Activated naive CD8-positive, alpha-beta T cell treated with anti-CD3 and anti-CD28 coated beads, Interleukin-2, amount 10 ng/mL, durations not matched to agents 7 days and 5 days (primary cell): ENCODE measurements around the gene ALG10. TPM values are rescaled to one million over a fixed set of nuclear protein-coding genes. Genes with fewer than 3 reads are reported as not detected.
A peak's percentile ranks its signal among the peaks of the same experiment; 100 is the strongest.
"Not testable (repeated sequence)": the region's sequence is repeated elsewhere in the genome, so short reads cannot be mapped to it uniquely, and the experiment has no call there.

Source experiments
- ATAC-seq: fragments of 150-1000 bp; cut with Tn5 transposase; one replicate; pipeline ENCODE4 v1.10.0; 2021; ENCODE audit warnings: low read depth, moderate library complexity
- POLR2A ChIA-PET: fragments of 350-600 bp; sonication (Branson Sonifier 250); formaldehyde crosslinking; loops from one replicate; lab custom pipeline; 2021; ENCODE audit warnings: antibody characterized with exemption; lab: Charles Lee
- DNase-seq: peaks from one replicate; pipeline ENCODE4 v3.0.0; 2021
- H3K27ac Mint-ChIP-seq: one replicate; pipeline ENCODE4 v1.8.0; 2022; ENCODE audit warnings: mild to moderate bottlenecking, mixed read lengths
- H3K27me3 Mint-ChIP-seq: one replicate; pipeline ENCODE4 v1.8.0; 2022; ENCODE audit warnings: mild to moderate bottlenecking, moderate library complexity, mixed read lengths
- H3K36me3 Mint-ChIP-seq: one replicate; pipeline ENCODE4 v1.8.0; 2021; ENCODE audit warnings: mild to moderate bottlenecking, mixed read lengths
- H3K4me1 Mint-ChIP-seq: one replicate; pipeline ENCODE4 v1.8.0; 2021; ENCODE audit warnings: mixed read lengths
- H3K4me3 Mint-ChIP-seq: one replicate; pipeline ENCODE4 v1.8.0; 2022; ENCODE audit warnings: mild to moderate bottlenecking, moderate library complexity, mixed read lengths
- H3K9me3 Mint-ChIP-seq: one replicate; pipeline ENCODE4 v1.8.0; 2021; ENCODE audit warnings: mixed read lengths
- total RNA-seq, 2 experiments: library from RNA; stranded (reverse); gene quantifications; one replicate each; pipeline ENCODE4 v1.2.3, GENCODE V29; 2021

The ALG10 gene
- total RNA-seq, 2 experiments from 2014 or later: 20.1 to 22.3 TPM

DNA sequence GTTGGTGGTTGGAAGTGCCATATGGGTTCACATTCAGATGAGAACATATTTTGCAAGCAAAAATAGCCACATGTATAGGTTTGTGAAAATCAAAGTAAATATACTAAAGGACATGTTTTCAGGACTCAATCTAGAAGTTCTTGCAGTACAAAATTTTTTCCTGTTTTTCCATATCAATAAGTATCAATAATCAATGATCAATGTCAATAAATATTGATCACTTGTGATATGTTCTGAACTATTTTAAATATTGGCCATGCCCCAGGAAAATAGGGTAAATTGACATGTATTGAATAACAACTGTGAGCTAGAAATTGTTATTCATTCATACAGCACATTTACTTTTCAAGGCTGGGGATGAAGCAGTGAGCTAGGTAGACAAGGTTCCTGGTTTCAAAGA is 24.3 kb downstream of the ALG10 start:
- no peak for ATAC-seq
- H3K4me3 Mint-ChIP-seq: no peak overlapping the region
- no peaks in the 10 kb centered on the region for H3K27me3 Mint-ChIP-seq
- H3K9me3 Mint-ChIP-seq: peaks cover 4% of the 10 kb centered on the region
- H3K36me3 Mint-ChIP-seq: no peaks in the 10 kb centered on the region
- no peak overlapping the region for H3K27ac Mint-ChIP-seq
- POLR2A ChIA-PET: no interaction called here
- no peak for DNase-seq
- no peaks in the 10 kb centered on the region for H3K4me1 Mint-ChIP-seq

DNA sequence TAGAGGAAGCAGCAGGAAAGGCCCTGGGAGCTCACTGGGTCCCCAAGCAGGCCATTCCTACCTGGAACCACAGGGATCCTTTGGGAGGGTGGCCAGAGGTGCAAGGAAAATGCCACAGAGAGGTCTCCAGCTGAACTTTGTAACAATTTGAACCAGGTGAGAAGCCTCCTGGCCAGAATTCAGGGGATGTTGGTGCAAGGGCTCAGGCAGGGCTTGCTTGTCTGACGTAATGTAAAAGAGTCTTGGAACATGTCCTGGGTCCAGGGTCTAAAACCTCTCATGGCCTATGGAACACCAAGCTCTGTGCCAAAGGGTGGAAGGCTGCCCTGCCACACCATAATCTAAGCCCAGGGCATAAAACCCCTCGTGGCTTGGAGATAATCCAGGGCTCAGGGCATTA is 25.6 kb downstream of the ALG10 start:
- H3K4me3 Mint-ChIP-seq, H3K4me1 Mint-ChIP-seq, H3K36me3 Mint-ChIP-seq, H3K9me3 Mint-ChIP-seq, POLR2A ChIA-PET, H3K27ac Mint-ChIP-seq, DNase-seq, H3K27me3 Mint-ChIP-seq, ATAC-seq: not testable (repeated sequence)

DNA sequence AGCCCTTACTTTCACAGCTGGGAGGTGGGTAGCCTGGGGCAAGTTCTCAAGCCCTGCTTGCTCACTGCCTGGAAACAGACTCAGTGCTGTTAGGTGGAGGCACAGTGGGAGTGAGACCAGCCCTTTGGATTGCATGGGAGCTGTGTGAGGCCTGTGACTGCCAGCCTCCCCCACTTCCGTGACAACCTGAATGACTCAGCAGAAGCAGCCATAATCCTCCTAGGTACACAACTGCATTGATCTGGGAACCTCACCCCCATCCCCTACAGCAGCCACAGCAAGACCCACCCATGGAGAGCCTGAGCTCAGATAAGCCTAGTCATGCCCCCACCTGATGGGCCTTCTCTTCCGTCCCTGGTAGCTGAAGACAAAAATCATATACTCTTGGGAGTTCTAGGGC is 26.4 kb downstream of the ALG10 start:
- POLR2A ChIA-PET: no interaction called here

DNA sequence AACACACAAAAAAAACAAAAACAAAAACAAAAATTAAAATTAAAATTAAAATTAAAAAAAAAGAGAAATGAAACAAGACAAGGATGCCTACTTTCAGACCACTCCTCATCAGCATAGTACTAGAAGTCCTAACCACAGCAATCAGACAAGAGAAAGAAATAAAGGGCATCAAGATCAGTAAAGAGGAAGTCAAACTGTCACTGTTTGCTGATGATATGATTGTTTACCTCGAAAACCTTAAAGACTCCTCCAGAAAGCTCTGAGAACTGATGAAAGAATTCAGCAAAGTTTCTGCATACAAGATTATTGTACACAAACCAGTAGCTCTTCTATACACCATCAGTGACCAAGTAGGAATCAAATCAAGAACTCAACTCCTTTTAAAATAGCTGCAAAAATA is 29.2 kb downstream of the ALG10 start:
- H3K36me3 Mint-ChIP-seq: no peaks in the 10 kb centered on the region
- H3K27me3 Mint-ChIP-seq: no peaks in the 10 kb centered on the region
- no peak for ATAC-seq
- H3K4me1 Mint-ChIP-seq: peaks cover 3% of the 10 kb centered on the region
- no peak overlapping the region for H3K27ac Mint-ChIP-seq
- DNase-seq: no peak
- H3K4me3 Mint-ChIP-seq: no peak overlapping the region
- POLR2A ChIA-PET: no interaction called here
- H3K9me3 Mint-ChIP-seq: peaks cover 5% of the 10 kb centered on the region

More for the DNA sequence above, 26.4 kb downstream of the ALG10 start:
- H3K9me3 Mint-ChIP-seq: peaks cover 5% of the 10 kb centered on the region
- no peak overlapping the region for H3K27ac Mint-ChIP-seq
- no peaks in the 10 kb centered on the region for H3K4me1 Mint-ChIP-seq
- H3K36me3 Mint-ChIP-seq: no peaks in the 10 kb centered on the region
- H3K27me3 Mint-ChIP-seq: no peaks in the 10 kb centered on the region
- ATAC-seq (no peak), DNase-seq (no peak)
- H3K4me3 Mint-ChIP-seq: no peak overlapping the region

DNA sequence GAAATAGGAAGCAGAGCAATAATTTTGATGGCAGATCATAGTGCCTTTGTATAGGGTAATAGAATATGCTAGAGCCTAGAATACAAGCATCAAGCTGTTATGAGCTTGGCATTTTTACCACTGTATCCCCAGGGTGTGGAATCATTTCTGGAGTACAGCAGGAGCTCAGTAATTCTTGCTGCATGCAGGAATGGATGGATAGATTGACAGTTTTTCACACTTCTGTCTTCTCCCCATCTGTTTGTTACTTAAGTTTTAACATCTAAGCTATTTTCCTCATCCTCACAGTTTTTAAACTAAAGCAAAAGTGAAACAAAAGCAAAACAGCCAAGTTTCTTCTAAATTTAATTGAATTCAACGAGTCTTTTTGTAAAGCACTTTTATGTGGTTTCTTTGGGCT is 32.6 kb downstream of the ALG10 start:
- Mint-ChIP-seq H3K9me3 (peaks cover 1% of the 10 kb centered on the region), H3K36me3 (no peaks in the 10 kb centered on the region), H3K4me3 (peak overlapping the region; percentile 46), H3K4me1 (peaks cover 3% of the 10 kb centered on the region), H3K27me3 (peaks cover 8% of the 10 kb centered on the region), H3K27ac (no peak overlapping the region)
- DNase-seq: no peak
- POLR2A ChIA-PET: no interaction called here
- no peak for ATAC-seq
